Neural cell (in vitro differentiated cells): Measurements from ENCODE around the gene FASTKD2. TPM values are rescaled to one million over a fixed set of nuclear protein-coding genes. Genes with fewer than 3 reads are reported as not detected.

ENCODE experiments used
- H2AFZ ChIP-seq: fragments of 200-600, 300-800 bp; sonication (generic), shearing (Covaris generic); 2 replicates; pipeline ENCODE4 v1.6.0; 2014; ENCODE audit warnings: low read depth, mild to moderate bottlenecking, antibody characterized with exemption, low read length, moderate library complexity
- H3F3A ChIP-seq: fragments of 200-600 bp; shearing (Covaris generic); 2 replicates; pipeline ENCODE4 v1.6.1; 2016; ENCODE audit warnings: mild to moderate bottlenecking, moderate library complexity, mixed read lengths, antibody characterized with exemption, low read length; ENCODE audit not compliant: insufficient read depth, poor library complexity, severe bottlenecking
- H3K27ac ChIP-seq: fragments of 200-600, 300-800 bp; sonication (generic), shearing (Covaris generic); 2 replicates; pipeline ENCODE4 v1.5.1; 2014; ENCODE audit warnings: mild to moderate bottlenecking, low read length, moderate library complexity
- H3K27me3 ChIP-seq: fragments of 300-800, 200-600 bp; sonication (generic), shearing (Covaris generic); 2 replicates; pipeline ENCODE4 v1.6.0; 2014; ENCODE audit warnings: mild to moderate bottlenecking, low read depth, low read length, moderate library complexity; ENCODE audit not compliant: insufficient read depth
- H3K36me3 ChIP-seq: fragments of 300-800, 200-600 bp; sonication (generic), shearing (Covaris generic); 2 replicates; pipeline ENCODE4 v1.5.1; 2014; ENCODE audit warnings: mild to moderate bottlenecking, antibody characterized with exemption, low read length, moderate library complexity; ENCODE audit not compliant: insufficient read depth
- H3K4me2 ChIP-seq: fragments of 300-800, 200-600 bp; sonication (generic), shearing (Covaris generic); 2 replicates; pipeline ENCODE4 v1.6.0; 2014; ENCODE audit warnings: mild to moderate bottlenecking, low read length
- H3K4me3 ChIP-seq: fragments of 300-800, 200-600 bp; sonication (generic), shearing (Covaris generic); 2 replicates; pipeline ENCODE4 v1.5.1; 2014; ENCODE audit warnings: mild to moderate bottlenecking, low read length, moderate library complexity
- H3K79me2 ChIP-seq: fragments of 200-600 bp; shearing (Covaris generic); replicated peaks from 2 replicates; pipeline ENCODE4 v1.6.0; 2014; ENCODE audit warnings: mild to moderate bottlenecking, low read length, moderate library complexity; ENCODE audit not compliant: insufficient read depth
- H3K9ac ChIP-seq: fragments of 300-800, 200-600 bp; sonication (generic), shearing (Covaris generic); 2 replicates; pipeline ENCODE4 v1.6.1; 2016; ENCODE audit warnings: mild to moderate bottlenecking, low read length, mixed read lengths
- H3K9me2 ChIP-seq: fragments of 200-600 bp; shearing (Covaris generic); 2 replicates; pipeline ENCODE4 v1.6.1; 2016; ENCODE audit warnings: mild to moderate bottlenecking, low read length, mixed read lengths; ENCODE audit not compliant: insufficient read depth
- H3K9me3 ChIP-seq: fragments of 200-600, 300-800 bp; sonication (generic), shearing (Covaris generic); 2 replicates; pipeline ENCODE4 v1.6.1; 2016; ENCODE audit warnings: mild to moderate bottlenecking, mixed run types, low read length, moderate library complexity, mixed read lengths
- H4K20me1 ChIP-seq: fragments of 200-600 bp; shearing (Covaris generic); 2 replicates; pipeline ENCODE4 v1.6.1; 2016; ENCODE audit warnings: mild to moderate bottlenecking, mixed run types; ENCODE audit not compliant: insufficient read depth
- EP300 ChIP-seq: fragments of 450-650 bp; conservative IDR thresholded peaks from 2 replicates; pipeline ENCODE4 v1.6.1; 2014; ENCODE audit warnings: antibody characterized with exemption, mild to moderate bottlenecking, moderate library complexity; ENCODE audit not compliant: poor library complexity, severe bottlenecking
- EZH2 ChIP-seq: fragments of 200-600, 300-800 bp; shearing (Covaris generic), sonication (generic); IDR thresholded peaks from 2 replicates; pipeline ENCODE4 v1.6.1; 2014; ENCODE audit warnings: antibody characterized with exemption, low read length, borderline replicate concordance, mild to moderate bottlenecking; ENCODE audit not compliant: insufficient read depth, poor library complexity, severe bottlenecking
- MXI1 ChIP-seq: fragments of 450-650 bp; conservative IDR thresholded peaks from 2 replicates; pipeline ENCODE4 v1.6.1; 2014; ENCODE audit warnings: antibody characterized with exemption, mild to moderate bottlenecking; ENCODE audit not compliant: poor library complexity, severe bottlenecking
- POLR2AphosphoS5 ChIP-seq: IDR thresholded peaks from 2 replicates; pipeline ENCODE4 v1.6.1; 2012
- RAD21 ChIP-seq: fragments of 450-650 bp; conservative IDR thresholded peaks from 2 replicates; pipeline ENCODE4 v1.6.1; 2014; ENCODE audit warnings: antibody characterized with exemption, mild to moderate bottlenecking, moderate library complexity
- REST ChIP-seq: IDR thresholded peaks from 2 replicates; pipeline ENCODE4 v1.6.1; 2012; ENCODE audit warnings: borderline replicate concordance
- SMC3 ChIP-seq: fragments of 450-650 bp; conservative IDR thresholded peaks from 2 replicates; pipeline ENCODE4 v1.6.1; 2014; ENCODE audit warnings: antibody characterized with exemption, mild to moderate bottlenecking, moderate library complexity; ENCODE audit not compliant: poor library complexity
- TAF1 ChIP-seq: IDR thresholded peaks from 2 replicates; pipeline ENCODE4 v1.6.1; 2012; ENCODE audit warnings: low read depth
- polyA plus RNA-seq: library from polyadenylated mRNA; depleted of rRNA; stranded (reverse); fragments of >200 nt; gene quantifications from 2 replicates; pipeline ENCODE4 v1.2.3, GENCODE V29; 2014
- TF ChIP-seq, protein P1 (sequence below): fragments of 450-650 bp; IDR thresholded peaks from 2 replicates; pipeline ENCODE4 v1.5.1; 2014; ENCODE audit warnings: antibody characterized with exemption, mild to moderate bottlenecking, moderate library complexity; ENCODE audit not compliant: poor library complexity, severe bottlenecking

The FASTKD2 gene
- polyA plus RNA-seq, 1 donor from 2014 or later = 56.1 TPM

- H3K9me3 ChIP-seq = no peaks in the 10 kb centered on the region
- H3K4me2 ChIP-seq = no peak overlapping the region
- H3K4me3 ChIP-seq = no peak overlapping the region
- H3K36me3 ChIP-seq = no peaks in the 10 kb centered on the region
- H2AFZ ChIP-seq = no peak overlapping the region
- H3K9ac ChIP-seq = no peak overlapping the region
- H3K79me2 ChIP-seq = no peaks in the 10 kb centered on the region
- no peak for TF ChIP-seq EP300
- TF ChIP-seq REST = no peak
- TF ChIP-seq MXI1 = no peak
- TF ChIP-seq, protein P1, sequence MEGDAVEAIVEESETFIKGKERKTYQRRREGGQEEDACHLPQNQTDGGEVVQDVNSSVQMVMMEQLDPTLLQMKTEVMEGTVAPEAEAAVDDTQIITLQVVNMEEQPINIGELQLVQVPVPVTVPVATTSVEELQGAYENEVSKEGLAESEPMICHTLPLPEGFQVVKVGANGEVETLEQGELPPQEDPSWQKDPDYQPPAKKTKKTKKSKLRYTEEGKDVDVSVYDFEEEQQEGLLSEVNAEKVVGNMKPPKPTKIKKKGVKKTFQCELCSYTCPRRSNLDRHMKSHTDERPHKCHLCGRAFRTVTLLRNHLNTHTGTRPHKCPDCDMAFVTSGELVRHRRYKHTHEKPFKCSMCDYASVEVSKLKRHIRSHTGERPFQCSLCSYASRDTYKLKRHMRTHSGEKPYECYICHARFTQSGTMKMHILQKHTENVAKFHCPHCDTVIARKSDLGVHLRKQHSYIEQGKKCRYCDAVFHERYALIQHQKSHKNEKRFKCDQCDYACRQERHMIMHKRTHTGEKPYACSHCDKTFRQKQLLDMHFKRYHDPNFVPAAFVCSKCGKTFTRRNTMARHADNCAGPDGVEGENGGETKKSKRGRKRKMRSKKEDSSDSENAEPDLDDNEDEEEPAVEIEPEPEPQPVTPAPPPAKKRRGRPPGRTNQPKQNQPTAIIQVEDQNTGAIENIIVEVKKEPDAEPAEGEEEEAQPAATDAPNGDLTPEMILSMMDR = no peak
- no peak for TF ChIP-seq TAF1
- TF ChIP-seq SMC3 = no peak
- no peak for TF ChIP-seq EZH2
- no peak for TF ChIP-seq RAD21
- TF ChIP-seq POLR2AphosphoS5 = no peak
- H3K27ac ChIP-seq = no peak overlapping the region
- no peaks in the 10 kb centered on the region for H3F3A ChIP-seq
- H3K27me3 ChIP-seq = no peaks in the 10 kb centered on the region
- no peaks in the 10 kb centered on the region for H3K9me2 ChIP-seq
- no peaks in the 10 kb centered on the region for H4K20me1 ChIP-seq
These were observed 28.5 kb upstream of the FASTKD2 start for GRCh38 chr2:206736935-206737334.

DNA sequence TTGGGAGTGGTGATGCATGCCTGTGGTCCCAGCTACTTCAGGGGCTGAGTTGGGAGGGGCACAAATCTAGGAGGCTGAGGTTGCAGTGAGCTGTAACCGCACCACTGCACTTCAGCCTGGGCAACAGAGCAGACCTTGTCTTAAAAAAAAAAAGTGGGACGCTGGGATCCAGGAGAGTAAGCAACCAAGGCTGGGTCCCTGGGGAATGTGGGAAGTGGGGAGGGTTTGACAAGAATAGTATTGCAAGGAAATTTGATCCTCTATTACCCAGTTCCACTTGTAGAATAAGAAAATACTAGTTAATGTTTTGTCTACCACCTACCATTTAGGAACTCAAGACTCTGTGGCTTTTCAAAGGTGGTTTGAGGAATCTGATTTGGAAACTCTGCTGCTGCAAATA is 26.1 kb upstream of the FASTKD2 start:
- H3K4me2 ChIP-seq = no peak overlapping the region
- H3K36me3 ChIP-seq = no peaks in the 10 kb centered on the region
- H3K4me3 ChIP-seq = no peak overlapping the region
- H3K27ac ChIP-seq = no peak overlapping the region
- H3F3A ChIP-seq = no peaks in the 10 kb centered on the region
- no peaks in the 10 kb centered on the region for H3K27me3 ChIP-seq
- no peaks in the 10 kb centered on the region for H3K9me2 ChIP-seq
- no peak overlapping the region for H3K9ac ChIP-seq
- no peak overlapping the region for H2AFZ ChIP-seq
- TF ChIP-seq, protein P1 = no peak
- TF ChIP-seq REST = no peak
- no peak for TF ChIP-seq RAD21
- no peak for TF ChIP-seq SMC3
- no peaks in the 10 kb centered on the region for H4K20me1 ChIP-seq
- H3K9me3 ChIP-seq = no peaks in the 10 kb centered on the region
- no peaks in the 10 kb centered on the region for H3K79me2 ChIP-seq
